PFSK-1 (cell line): ENCODE results near the gene TTC21B.

Experiments used
- POLR2AphosphoS5 ChIP-seq: IDR thresholded peaks from 2 replicates; pipeline ENCODE4 v1.6.1; 2012; ENCODE audit warnings: low read depth, mild to moderate bottlenecking, control low read depth, low read length, moderate library complexity
- TAF1 ChIP-seq: IDR thresholded peaks from 2 replicates; pipeline ENCODE4 v1.6.1; 2012; ENCODE audit warnings: low read length, control low read depth, borderline replicate concordance; ENCODE audit not compliant: insufficient read depth
- TF ChIP-seq, protein P1 (sequence below), 2 experiments: IDR thresholded peaks; 2 replicates each; pipeline versions ENCODE4 v1.6.1 to v1.8.0; 2011 to 2012; ENCODE audit warnings: low read depth in 2 of 2, low read length in 2 of 2, control low read depth in 1 of 2, inconsistent platforms in 1 of 2, mild to moderate bottlenecking in 1 of 2, moderate library complexity in 1 of 2; ENCODE audit not compliant: insufficient read depth in 1 of 2

- TF ChIP-seq, protein P1, sequence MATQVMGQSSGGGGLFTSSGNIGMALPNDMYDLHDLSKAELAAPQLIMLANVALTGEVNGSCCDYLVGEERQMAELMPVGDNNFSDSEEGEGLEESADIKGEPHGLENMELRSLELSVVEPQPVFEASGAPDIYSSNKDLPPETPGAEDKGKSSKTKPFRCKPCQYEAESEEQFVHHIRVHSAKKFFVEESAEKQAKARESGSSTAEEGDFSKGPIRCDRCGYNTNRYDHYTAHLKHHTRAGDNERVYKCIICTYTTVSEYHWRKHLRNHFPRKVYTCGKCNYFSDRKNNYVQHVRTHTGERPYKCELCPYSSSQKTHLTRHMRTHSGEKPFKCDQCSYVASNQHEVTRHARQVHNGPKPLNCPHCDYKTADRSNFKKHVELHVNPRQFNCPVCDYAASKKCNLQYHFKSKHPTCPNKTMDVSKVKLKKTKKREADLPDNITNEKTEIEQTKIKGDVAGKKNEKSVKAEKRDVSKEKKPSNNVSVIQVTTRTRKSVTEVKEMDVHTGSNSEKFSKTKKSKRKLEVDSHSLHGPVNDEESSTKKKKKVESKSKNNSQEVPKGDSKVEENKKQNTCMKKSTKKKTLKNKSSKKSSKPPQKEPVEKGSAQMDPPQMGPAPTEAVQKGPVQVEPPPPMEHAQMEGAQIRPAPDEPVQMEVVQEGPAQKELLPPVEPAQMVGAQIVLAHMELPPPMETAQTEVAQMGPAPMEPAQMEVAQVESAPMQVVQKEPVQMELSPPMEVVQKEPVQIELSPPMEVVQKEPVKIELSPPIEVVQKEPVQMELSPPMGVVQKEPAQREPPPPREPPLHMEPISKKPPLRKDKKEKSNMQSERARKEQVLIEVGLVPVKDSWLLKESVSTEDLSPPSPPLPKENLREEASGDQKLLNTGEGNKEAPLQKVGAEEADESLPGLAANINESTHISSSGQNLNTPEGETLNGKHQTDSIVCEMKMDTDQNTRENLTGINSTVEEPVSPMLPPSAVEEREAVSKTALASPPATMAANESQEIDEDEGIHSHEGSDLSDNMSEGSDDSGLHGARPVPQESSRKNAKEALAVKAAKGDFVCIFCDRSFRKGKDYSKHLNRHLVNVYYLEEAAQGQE (IDR thresholded peaks at IDR 0.05; ENCODE audit: insufficient read depth in 1 of 2, low read depth in 2 of 2, low read length in 2 of 2) = no peak
- TF ChIP-seq POLR2AphosphoS5 (no peak), TAF1 (no peak)
These were observed 81.3 kb downstream of the TTC21B start for GRCh38 chr2:165872101-165872791.
